SIG-M5 treated with dmso at 0.1 percent for 504 hours (cell line): ENCODE measurements around the gene POLR3H.

Experiments used
- DNase-seq: peaks from one replicate; lab custom pipeline; 2025; ENCODE audit not compliant: unreplicated experiment; lab: John Stamatoyannopoulos, UW

POLR3H gene

GRCh38 chr22:41522813-41523212 is 21.5 kb downstream of the POLR3H start:
- DNase-seq: no peak

- no peak for DNase-seq
Observed at GRCh38 chr22:41521126-41521525, 23.1 kb downstream of the POLR3H start.

GRCh38 chr22:41518048-41518347 is 26.3 kb downstream of the POLR3H start:
- no peak for DNase-seq

GRCh38 chr22:41517172-41518047 is 26.9 kb downstream of the POLR3H start:
- no peak for DNase-seq

- no peak for DNase-seq
Observed at GRCh38 chr22:41516462-41516861, 27.8 kb downstream of the POLR3H start.

- no peak for DNase-seq
Observed at GRCh38 chr22:41513391-41513790, 30.9 kb downstream of the POLR3H start.

- no peak for DNase-seq
Observed at GRCh38 chr22:41512421-41513194, 31.7 kb downstream of the POLR3H start.

- DNase-seq: no peak
Observed at GRCh38 chr22:41511521-41511968, 32.7 kb downstream of the POLR3H start.

- DNase-seq: no peak
Observed at GRCh38 chr22:41508770-41509170, 35.5 kb downstream of the POLR3H start.

GRCh38 chr22:41507330-41508063 is 36.8 kb downstream of the POLR3H start:
- no peak for DNase-seq

- no peak for DNase-seq
Observed at GRCh38 chr22:41505511-41506220, 38.6 kb downstream of the POLR3H start.

- no peak for DNase-seq
Observed at GRCh38 chr22:41504816-41505215, 39.5 kb downstream of the POLR3H start.

- DNase-seq: peak; percentile 39
Observed at GRCh38 chr22:41504397-41504796, 39.9 kb downstream of the POLR3H start.

GRCh38 chr22:41501209-41501608 is 43.1 kb downstream of the POLR3H start:
- no peak for DNase-seq

GRCh38 chr22:41500303-41500702 is 44.0 kb downstream of the POLR3H start:
- DNase-seq: no peak

GRCh38 chr22:41499624-41500280 is 44.5 kb downstream of the POLR3H start:
- no peak for DNase-seq

- no peak for DNase-seq
Observed at GRCh38 chr22:41498303-41498835, 45.9 kb downstream of the POLR3H start.

- no peak for DNase-seq
Observed at GRCh38 chr22:41491374-41492100, 52.7 kb downstream of the POLR3H start.

- no peak for DNase-seq
Observed at GRCh38 chr22:41488596-41489385, 55.5 kb downstream of the POLR3H start.
